ENCODE results near the gene INPP5A. TPM values are rescaled to one million over a fixed set of nuclear protein-coding genes. Genes with fewer than 3 reads are reported as not detected.

INPP5A gene
- total and polyA plus RNA-seq, 2 of the 13 experiments (the other 11 are each of a cell fraction or from before 2014, with no cell fraction given) = 17.5 to 37.9 TPM

DNA sequence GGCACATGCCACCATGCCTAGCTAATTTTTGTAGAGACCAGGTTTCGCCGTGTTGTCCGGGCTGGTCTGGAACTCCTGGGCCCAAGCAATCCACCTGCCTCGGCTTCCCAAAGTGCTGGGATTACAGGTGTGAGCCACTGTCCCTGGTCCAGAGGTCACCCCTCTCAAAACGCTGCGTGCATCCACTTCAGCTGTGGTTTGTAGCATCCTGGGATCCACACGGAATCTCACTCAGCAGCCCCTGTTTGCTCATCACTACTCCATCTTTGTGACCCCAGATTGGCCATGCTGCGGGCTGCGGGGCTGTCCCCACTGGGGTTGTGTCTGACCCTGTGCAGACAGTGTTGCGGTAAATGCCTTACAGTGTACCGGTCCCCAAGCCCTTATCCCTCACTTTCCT, 3.5 kb downstream of the INPP5A start (continued):
- TF ChIP-seq, protein P1, sequence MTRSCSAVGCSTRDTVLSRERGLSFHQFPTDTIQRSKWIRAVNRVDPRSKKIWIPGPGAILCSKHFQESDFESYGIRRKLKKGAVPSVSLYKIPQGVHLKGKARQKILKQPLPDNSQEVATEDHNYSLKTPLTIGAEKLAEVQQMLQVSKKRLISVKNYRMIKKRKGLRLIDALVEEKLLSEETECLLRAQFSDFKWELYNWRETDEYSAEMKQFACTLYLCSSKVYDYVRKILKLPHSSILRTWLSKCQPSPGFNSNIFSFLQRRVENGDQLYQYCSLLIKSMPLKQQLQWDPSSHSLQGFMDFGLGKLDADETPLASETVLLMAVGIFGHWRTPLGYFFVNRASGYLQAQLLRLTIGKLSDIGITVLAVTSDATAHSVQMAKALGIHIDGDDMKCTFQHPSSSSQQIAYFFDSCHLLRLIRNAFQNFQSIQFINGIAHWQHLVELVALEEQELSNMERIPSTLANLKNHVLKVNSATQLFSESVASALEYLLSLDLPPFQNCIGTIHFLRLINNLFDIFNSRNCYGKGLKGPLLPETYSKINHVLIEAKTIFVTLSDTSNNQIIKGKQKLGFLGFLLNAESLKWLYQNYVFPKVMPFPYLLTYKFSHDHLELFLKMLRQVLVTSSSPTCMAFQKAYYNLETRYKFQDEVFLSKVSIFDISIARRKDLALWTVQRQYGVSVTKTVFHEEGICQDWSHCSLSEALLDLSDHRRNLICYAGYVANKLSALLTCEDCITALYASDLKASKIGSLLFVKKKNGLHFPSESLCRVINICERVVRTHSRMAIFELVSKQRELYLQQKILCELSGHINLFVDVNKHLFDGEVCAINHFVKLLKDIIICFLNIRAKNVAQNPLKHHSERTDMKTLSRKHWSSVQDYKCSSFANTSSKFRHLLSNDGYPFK (CRISPR knock-in tag; IDR thresholded peaks at IDR 0.05; ENCODE audit: borderline replicate concordance) = no peak
- no peak for TF ChIP-seq ARNT (IDR thresholded peaks at IDR 0.05)
- no peak for TF ChIP-seq RNF219 (CRISPR knock-in tag; IDR thresholded peaks at IDR 0.05)
- no peak for TF ChIP-seq ZNF263 (CRISPR knock-in tag; IDR thresholded peaks at IDR 0.05)
- no peak for TF ChIP-seq DMAP1 (CRISPR knock-in tag; IDR thresholded peaks at IDR 0.05)

DNA sequence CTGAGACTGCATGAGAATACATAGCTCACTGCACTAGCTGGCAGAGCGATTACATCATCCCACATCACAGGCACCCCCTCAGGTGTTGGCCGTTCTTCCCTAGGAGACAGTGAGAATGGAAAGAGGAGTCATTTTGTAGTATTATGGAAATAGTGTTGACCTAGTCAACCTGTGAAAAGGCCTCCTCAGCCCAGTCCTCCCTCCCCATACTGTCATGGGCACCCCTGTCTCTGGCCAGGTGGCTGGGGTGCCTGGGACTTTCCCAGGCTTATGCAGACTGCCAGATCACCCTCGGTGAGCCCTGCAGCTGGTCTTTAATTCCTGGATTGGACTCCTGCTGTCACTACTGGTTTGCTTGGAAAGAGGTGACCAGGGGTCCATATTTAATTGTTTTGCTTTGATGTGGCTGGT, 4.0 kb downstream of the INPP5A start:
- in situ Hi-C loops (cut with HindIII; ENCODE audit: extremely low pct_ligation_motif_present, low pct_unique_long_range_greater_than_20kb) = no loop called here
- ATAC-seq = no peak
- BruUV-seq (replicated peaks) = no TSS peak
- TF ChIP-seq ZNF275 (CRISPR knock-in tag; IDR thresholded peaks at IDR 0.05; ENCODE audit: borderline replicate concordance) (no peak), HHEX (CRISPR knock-in tag; IDR thresholded peaks at IDR 0.05) (no peak), KAT7 (CRISPR knock-in tag; IDR thresholded peaks at IDR 0.05; ENCODE audit: borderline replicate concordance) (no peak), ZNF598 (CRISPR knock-in tag; IDR thresholded peaks at IDR 0.05; ENCODE audit: borderline replicate concordance) (no peak), ZNF274 (CRISPR knock-in tag; IDR thresholded peaks at IDR 0.05) (no peak), CEBPB (IDR thresholded peaks at IDR 0.05; ENCODE audit: borderline replicate concordance, low read depth, low read length) (peak; percentile 40; the same call in 1 of the 2 replicates), SAFB2 (CRISPR knock-in tag; IDR thresholded peaks at IDR 0.05; ENCODE audit: borderline replicate concordance, low read depth) (no peak), MLX (CRISPR knock-in tag; IDR thresholded peaks at IDR 0.05) (no peak), ATF4 (CRISPR knock-in tag; IDR thresholded peaks at IDR 0.05) (peak in 1 of 2 experiments; percentile 24; a peak in 1 of 4 replicates), JUNB (CRISPR knock-in tag; IDR thresholded peaks at IDR 0.05; ENCODE audit: borderline replicate concordance) (no peak), CHD4 (IDR thresholded peaks at IDR 0.05; ENCODE audit: borderline replicate concordance, low read length) (no peak)

More for the DNA sequence above, 4.0 kb downstream of the INPP5A start:
- H3K27me3 ChIP-seq (ENCODE audit: control insufficient read depth in 1 of 2, insufficient read depth in 2 of 2, low read length in 2 of 2) = no peaks in the 10 kb centered on the region
- FAIRE-seq (no peak), DNase-seq (ENCODE audit: low spot score) (no peak)
- H3K36me3 ChIP-seq (replicated peaks in 1 of 2; ENCODE audit: control insufficient read depth in 1 of 2, insufficient read depth in 2 of 2, low read length in 2 of 2) = no peaks in the 10 kb centered on the region
- CTCF ChIA-PET (ENCODE audit: low intra/inter-chr PET ratio, low total read pairs) = no interaction called here
- H4K20me1 ChIP-seq (ENCODE audit: insufficient read depth, low read length) = 0 out of 2 replicates have a peak, but pooled peaks cover 3% of the 10 kb centered on the region
- H2AFZ ChIP-seq (ENCODE audit: low read length) = no peak overlapping the region
- no peak overlapping the region for H3K4me3 ChIP-seq (replicated peaks in 1 of 3; ENCODE audit: insufficient read depth in 1 of 3, low read depth in 2 of 3, low read length in 3 of 3)
- peaks cover 53% of the 10 kb centered on the region for H3K4me1 ChIP-seq (ENCODE audit: insufficient read depth, low read length)
- intact Hi-C loops (cut with micrococcal nuclease; ENCODE audit: unreplicated experiment) = no loop called here
- no peak overlapping the region for H3K9ac ChIP-seq (ENCODE audit: insufficient read depth, low read depth, low read length)
- no peak overlapping the region for H3K4me2 ChIP-seq (ENCODE audit: low read depth, low read length)
- peaks cover 62% of the 10 kb centered on the region for H3K79me2 ChIP-seq (ENCODE audit: insufficient read depth, low read length)
- WGBS (ENCODE audit: low lambda C conversion rate) = 83% methylated on average over 3 of the region's 3 CpGs
- POLR2A ChIA-PET = interaction anchor here (1.3 kb wide), 1 partner anchor 23 kb away, joined by 4 read pairs; no protein-coding TSS in a partner anchor
- H3K9me3 ChIP-seq (ENCODE audit: low read length) = no peaks in the 10 kb centered on the region
- no peak overlapping the region for H3K27ac ChIP-seq (ENCODE audit: extremely low read length, insufficient read depth, low read length)

Measured in HepG2 (cell line).